WTC11 (cell line): ENCODE results near the gene GNA14. TPM values are rescaled to one million over a fixed set of nuclear protein-coding genes. Genes with fewer than 3 reads are reported as not detected.
A peak's percentile ranks its signal among the peaks of the same experiment; 100 is the strongest.

Experiments
- ATAC-seq: fragments of 200-7000 bp; cut with Tn5 transposase; 2 replicates; pipeline ENCODE4 v1.10.0; 2021; ENCODE audit warnings: mild to moderate bottlenecking, moderate library complexity
- CTCF ChIA-PET: fragments of 300-600 bp; sonication (Branson Sonifier 250); formaldehyde crosslinking; loops from one replicate; lab custom pipeline; 2021; ENCODE audit warnings: antibody characterized with exemption; lab: Charles Lee
- POLR2A ChIA-PET: fragments of 350-600 bp; sonication (Branson Sonifier 250); formaldehyde crosslinking; loops from one replicate; lab custom pipeline; 2021; ENCODE audit warnings: antibody characterized with exemption; lab: Charles Lee
- DNase-seq: peaks from one replicate; pipeline ENCODE4 v3.0.0; 2021; ENCODE audit warnings: low spot score
- H3K27ac Mint-ChIP-seq: 2 replicates; pipeline ENCODE4 v1.8.0; 2021; ENCODE audit warnings: mixed read lengths
- H3K27me3 Mint-ChIP-seq: 2 replicates; pipeline ENCODE4 v1.8.0; 2021; ENCODE audit warnings: low read depth, mild to moderate bottlenecking, moderate library complexity, mixed read lengths
- H3K36me3 Mint-ChIP-seq: 2 replicates; pipeline ENCODE4 v1.8.0; 2021; ENCODE audit warnings: mixed read lengths
- H3K4me1 Mint-ChIP-seq: 2 replicates; pipeline ENCODE4 v1.8.0; 2022; ENCODE audit warnings: mixed read lengths
- H3K4me3 Mint-ChIP-seq: 2 replicates; pipeline ENCODE4 v1.8.0; 2021; ENCODE audit warnings: mild to moderate bottlenecking, moderate library complexity, mixed read lengths
- H3K9me3 Mint-ChIP-seq: 2 replicates; pipeline ENCODE4 v1.8.0; 2021; ENCODE audit warnings: mixed read lengths
- ARID4B ChIP-seq: sonication (generic); formaldehyde crosslinking; IDR thresholded peaks from 2 replicates; pipeline ENCODE4 v1.8.0; 2023; ENCODE audit warnings: missing genetic modification reagents, mild to moderate bottlenecking, borderline replicate concordance
- ATF1 ChIP-seq: sonication (generic); formaldehyde crosslinking; IDR thresholded peaks from 2 replicates; pipeline ENCODE4 v1.8.1; 2023; ENCODE audit warnings: mild to moderate bottlenecking, moderate library complexity, missing genetic modification reagents
- ELF4 ChIP-seq: sonication (generic); formaldehyde crosslinking; IDR thresholded peaks from 2 replicates; pipeline ENCODE4 v1.8.1; 2022; ENCODE audit warnings: low read depth, mild to moderate bottlenecking, moderate library complexity, missing genetic modification reagents
- ETV6 ChIP-seq: sonication (generic); formaldehyde crosslinking; IDR thresholded peaks from 2 replicates; pipeline ENCODE4 v1.8.1; 2022; ENCODE audit warnings: mild to moderate bottlenecking, missing genetic modification reagents
- GABPB1 ChIP-seq: sonication (generic); formaldehyde crosslinking; IDR thresholded peaks from 2 replicates; pipeline ENCODE4 v1.8.1; 2023; ENCODE audit warnings: mild to moderate bottlenecking, missing genetic modification reagents
- GTF2I ChIP-seq: fragments of 250-450 bp; sonication (Bioruptor Pico); conservative IDR thresholded peaks from 2 replicates; pipeline ENCODE4 v1.4.0; 2021; ENCODE audit warnings: mild to moderate bottlenecking
- HMGXB4 ChIP-seq: sonication (generic); formaldehyde crosslinking; IDR thresholded peaks from 2 replicates; pipeline ENCODE4 v1.8.1; 2023; ENCODE audit warnings: mild to moderate bottlenecking, moderate library complexity, missing genetic modification reagents
- JUN ChIP-seq: sonication (generic); formaldehyde crosslinking; IDR thresholded peaks from 2 replicates; pipeline ENCODE4 v1.8.0; 2023; ENCODE audit warnings: mild to moderate bottlenecking, missing genetic modification reagents
- KAT7 ChIP-seq: sonication (generic); formaldehyde crosslinking; IDR thresholded peaks from 2 replicates; pipeline ENCODE4 v1.8.1; 2023; ENCODE audit warnings: missing genetic modification reagents, mild to moderate bottlenecking, borderline replicate concordance
- MAX ChIP-seq: sonication (generic); formaldehyde crosslinking; IDR thresholded peaks from 2 replicates; pipeline ENCODE4 v1.8.0; 2022; ENCODE audit warnings: mild to moderate bottlenecking, missing genetic modification reagents
- MXD4 ChIP-seq: fragments of 250-450 bp; sonication (Bioruptor Pico); IDR thresholded peaks from 2 replicates; pipeline ENCODE4 v1.8.0; 2021; ENCODE audit warnings: mild to moderate bottlenecking, moderate library complexity, borderline replicate concordance
- MYBL2 ChIP-seq: sonication (generic); formaldehyde crosslinking; IDR thresholded peaks from 2 replicates; pipeline ENCODE4 v1.8.1; 2023; ENCODE audit warnings: mild to moderate bottlenecking, moderate library complexity, missing genetic modification reagents
- NFATC4 ChIP-seq: fragments of 250-450 bp; sonication (Bioruptor Pico); IDR thresholded peaks from 2 replicates; pipeline ENCODE4 v1.9.0; 2021; ENCODE audit warnings: mild to moderate bottlenecking
- NR1H2 ChIP-seq: sonication (generic); formaldehyde crosslinking; IDR thresholded peaks from 2 replicates; pipeline ENCODE4 v1.9.0; 2021; ENCODE audit warnings: mild to moderate bottlenecking, moderate library complexity, missing genetic modification reagents
- NR2C2 ChIP-seq: sonication (generic); formaldehyde crosslinking; IDR thresholded peaks from 2 replicates; pipeline ENCODE4 v1.8.0; 2022; ENCODE audit warnings: mild to moderate bottlenecking, missing genetic modification reagents
- PRRX2 ChIP-seq: fragments of 250-450 bp; sonication (Bioruptor Pico); IDR thresholded peaks from 2 replicates; pipeline ENCODE4 v1.8.0; 2021; ENCODE audit warnings: mild to moderate bottlenecking
- SP1 ChIP-seq: sonication (generic); formaldehyde crosslinking; conservative IDR thresholded peaks from 2 replicates; pipeline ENCODE4 v1.8.1; 2022; ENCODE audit warnings: missing genetic modification reagents
- TCF7 ChIP-seq: sonication (generic); formaldehyde crosslinking; IDR thresholded peaks from 2 replicates; pipeline ENCODE4 v1.8.0; 2022; ENCODE audit warnings: mild to moderate bottlenecking, low read depth, missing genetic modification reagents, moderate library complexity
- TP53 ChIP-seq: sonication (generic); formaldehyde crosslinking; IDR thresholded peaks from 2 replicates; pipeline ENCODE4 v1.8.1; 2023; ENCODE audit warnings: mild to moderate bottlenecking, missing genetic modification reagents
- USF1 ChIP-seq: sonication (generic); formaldehyde crosslinking; IDR thresholded peaks from 2 replicates; pipeline ENCODE4 v1.8.0; 2022; ENCODE audit warnings: mild to moderate bottlenecking, missing genetic modification reagents
- USF2 ChIP-seq: sonication (generic); formaldehyde crosslinking; IDR thresholded peaks from 2 replicates; pipeline ENCODE4 v1.8.1; 2023; ENCODE audit warnings: mild to moderate bottlenecking, missing genetic modification reagents, moderate library complexity
- ZNF138 ChIP-seq: sonication (generic); formaldehyde crosslinking; conservative IDR thresholded peaks from 2 replicates; pipeline ENCODE4 v1.8.1; 2022; ENCODE audit warnings: mild to moderate bottlenecking, moderate library complexity, missing genetic modification reagents
- ZNF219 ChIP-seq: sonication (generic); formaldehyde crosslinking; IDR thresholded peaks from 2 replicates; pipeline ENCODE4 v1.8.0; 2023; ENCODE audit warnings: missing genetic modification reagents, mild to moderate bottlenecking, borderline replicate concordance
- ZNF263 ChIP-seq: sonication (generic); formaldehyde crosslinking; IDR thresholded peaks from 2 replicates; pipeline ENCODE4 v1.8.1; 2022; ENCODE audit warnings: low read depth, mild to moderate bottlenecking, moderate library complexity, missing genetic modification reagents
- ZNF416 ChIP-seq: fragments of 250-450 bp; sonication (Bioruptor Pico); IDR thresholded peaks from 2 replicates; pipeline ENCODE4 v1.9.0; 2021; ENCODE audit warnings: mild to moderate bottlenecking, inconsistent platforms
- total RNA-seq: library from RNA; stranded (reverse); gene quantifications from 3 replicates; pipeline ENCODE4 v1.2.3, GENCODE V29; 2021

Gene GNA14
- total RNA-seq, 1 experiment from 2014 or later, result 26.7 TPM

GRCh38 chr9:77449240-77450084 lies 198.7 kb downstream of the GNA14 start:
- Mint-ChIP-seq H3K36me3 (peaks cover 21% of the 10 kb centered on the region), H3K4me3 (no peak overlapping the region), H3K27ac (no peak overlapping the region), H3K4me1 (peaks cover 6% of the 10 kb centered on the region), H3K27me3 (no peaks in the 10 kb centered on the region), H3K9me3 (peaks cover 25% of the 10 kb centered on the region)
- no peak for ATAC-seq
- ChIA-PET CTCF (interaction anchor here (1.8 kb wide), 1 partner anchor 16 kb away, joined by 9 read pairs; no protein-coding TSS in a partner anchor), POLR2A (no interaction called here)
- TF ChIP-seq MAX (CRISPR knock-in tag) (no peak), KAT7 (no peak), ZNF138 (no peak), NR1H2 (CRISPR knock-in tag) (no peak), ZNF263 (CRISPR knock-in tag) (no peak), HMGXB4 (CRISPR knock-in tag) (no peak), TCF7 (no peak), SP1 (CRISPR knock-in tag) (no peak), USF2 (CRISPR knock-in tag) (no peak), TP53 (CRISPR knock-in tag) (no peak), ETV6 (CRISPR knock-in tag) (no peak), ZNF219 (CRISPR knock-in tag) (no peak), ZNF416 (CRISPR knock-in tag) (no peak), NFATC4 (no peak), ATF1 (CRISPR knock-in tag) (no peak)
- DNase-seq, result no peak

- ChIA-PET POLR2A (no interaction called here), CTCF (interaction anchor here (1.4 to 1.9 kb wide), 2 partner anchors 9 to 202 kb away, joined by 6 read pairs; no protein-coding TSS in a partner anchor)
- no peak overlapping the region for H3K27ac Mint-ChIP-seq
- no peaks in the 10 kb centered on the region for H3K27me3 Mint-ChIP-seq
- no peak overlapping the region for H3K4me3 Mint-ChIP-seq
- H3K4me1 Mint-ChIP-seq, result peaks cover 4% of the 10 kb centered on the region
- ATAC-seq, result no peak
- TF ChIP-seq MXD4 (CRISPR knock-in tag) (no peak), GABPB1 (CRISPR knock-in tag) (no peak), ARID4B (CRISPR knock-in tag) (no peak), USF1 (CRISPR knock-in tag) (peak; percentile 75), JUN (CRISPR knock-in tag) (no peak), MYBL2 (CRISPR knock-in tag) (no peak), NR2C2 (no peak), GTF2I (no peak), ELF4 (CRISPR knock-in tag) (no peak), USF2 (CRISPR knock-in tag) (peak; percentile 82), PRRX2 (CRISPR knock-in tag) (no peak)
- TF ChIP-seq, all 79 proteins: peak for 2
- no peak for DNase-seq
- H3K36me3 Mint-ChIP-seq, result peaks cover 21% of the 10 kb centered on the region
- peaks cover 25% of the 10 kb centered on the region for H3K9me3 Mint-ChIP-seq
Measured at GRCh38 chr9:77447646-77448045, 200.5 kb downstream of the GNA14 start.
